ENCODE data around the gene ITGB6. TPM values are rescaled to one million over a fixed set of nuclear protein-coding genes. Genes with fewer than 3 reads are reported as not detected.

Gene ITGB6
- total RNA-seq, 4 donors from 2014 or later = 11.1 to 17.2 (median 13.4) TPM

- no peak for TF ChIP-seq POLR2A (IDR thresholded peaks at IDR 0.05)
- TF ChIP-seq CTCF (IDR thresholded peaks at IDR 0.05) = no peak
- DNase-seq = peak; percentile 38 to 42
- Histone ChIP-seq H3K9me3 (no peaks in the 10 kb centered on the region), H3K27me3 (no peaks in the 10 kb centered on the region), H3K4me1 (peaks cover 0 to 3% of the 10 kb centered on the region in 2 donors), H3K36me3 (no peaks in the 10 kb centered on the region), H3K4me3 (replicated peaks in 1 of 3) (no peak overlapping the region), H3K27ac (peak overlapping the region in 2 of 3 donors; percentile 34 to 36)
- WGBS, 2 donors = 65 to 71% methylated on average over 4 of the region's 4 CpGs
- intact Hi-C loops (cut with DNase I) = no loop called here
Observed at GRCh38 chr2:160077912-160078810, 121.9 kb downstream of the ITGB6 start.

- Histone ChIP-seq H3K27me3 (no peaks in the 10 kb centered on the region), H3K9me3 (no peaks in the 10 kb centered on the region), H3K4me3 (replicated peaks in 1 of 3) (no peak overlapping the region), H3K36me3 (no peaks in the 10 kb centered on the region), H3K4me1 (peaks cover 0 to 3% of the 10 kb centered on the region in 2 donors), H3K27ac (peak overlapping the region in 1 of 3 donors; percentile 36)
- intact Hi-C loops (cut with DNase I) = no loop called here
- whole genome bisulfite sequencing, 2 donors = 68 to 85% methylated on average over 4 of the region's 4 CpGs
- TF ChIP-seq CTCF (IDR thresholded peaks at IDR 0.05) = no peak
- TF ChIP-seq POLR2A (IDR thresholded peaks at IDR 0.05) = no peak
- DNase-seq = no peak
Observed at GRCh38 chr2:160076914-160077313, 123.2 kb downstream of the ITGB6 start.

DNA sequence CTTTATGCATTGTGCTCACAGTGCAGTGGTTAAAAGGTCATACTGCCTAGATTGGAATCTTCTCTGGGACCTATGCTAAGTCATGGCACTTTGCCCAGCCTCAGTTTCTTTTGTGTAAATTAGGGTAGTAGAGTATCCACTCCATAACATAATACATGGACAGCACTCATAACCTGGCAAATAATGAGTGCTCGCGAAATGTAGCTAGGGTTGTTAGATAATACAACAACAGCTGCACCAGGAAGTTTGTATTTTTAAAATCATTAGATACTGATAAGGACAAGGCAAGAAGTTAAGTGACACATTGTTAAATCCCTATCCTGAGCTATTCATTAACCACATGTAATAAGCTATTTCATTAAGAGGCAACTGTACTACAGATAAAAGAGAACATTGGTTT is 123.8 kb downstream of the ITGB6 start:
- intact Hi-C loops (cut with DNase I) = no loop called here
- no peak overlapping the region for H3K27ac ChIP-seq
- peaks cover 0 to 3% of the 10 kb centered on the region in 2 donors for H3K4me1 ChIP-seq
- WGBS, 2 donors = 77 to 91% methylated on average over 2 of the region's 2 CpGs
- no peaks in the 10 kb centered on the region for H3K9me3 ChIP-seq
- no peaks in the 10 kb centered on the region for H3K36me3 ChIP-seq
- H3K27me3 ChIP-seq = no peaks in the 10 kb centered on the region
- no peak for TF ChIP-seq POLR2A (IDR thresholded peaks at IDR 0.05)
- no peak for TF ChIP-seq CTCF (IDR thresholded peaks at IDR 0.05)
- no peak for DNase-seq
- H3K4me3 ChIP-seq (replicated peaks in 1 of 3) = no peak overlapping the region

DNA sequence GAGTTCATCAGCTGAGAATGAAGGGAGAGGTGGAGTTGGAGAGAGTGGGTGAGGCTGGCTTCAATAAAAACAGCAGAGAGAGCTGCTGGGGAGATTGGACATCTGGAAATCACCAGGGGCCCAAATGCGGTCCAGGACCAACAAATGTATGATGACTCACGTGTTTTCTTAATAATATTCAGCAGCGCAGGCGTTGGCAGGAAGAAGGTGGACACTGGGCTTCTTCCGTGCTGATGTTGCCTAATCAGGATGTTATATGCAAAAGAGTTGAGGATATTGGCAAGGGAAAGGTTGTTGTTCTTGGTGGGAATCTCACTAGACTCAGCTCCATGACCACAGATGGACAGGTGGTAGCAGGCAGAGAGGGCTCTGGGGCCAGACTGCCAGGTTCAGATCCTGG is 124.9 kb downstream of the ITGB6 start:
- H3K27me3 ChIP-seq = no peaks in the 10 kb centered on the region
- H3K4me3 ChIP-seq (replicated peaks in 1 of 3) = no peak overlapping the region
- H3K9me3 ChIP-seq = no peaks in the 10 kb centered on the region
- H3K27ac ChIP-seq = no peak overlapping the region
- no peak for DNase-seq
- H3K4me1 ChIP-seq = peaks cover 0 to 3% of the 10 kb centered on the region in 2 donors
- intact Hi-C loops (cut with DNase I) = no loop called here
- 71 to 88% methylated on average over 5 of the region's 5 CpGs for WGBS, 2 donors
- TF ChIP-seq CTCF (IDR thresholded peaks at IDR 0.05) = no peak
- no peak for TF ChIP-seq POLR2A (IDR thresholded peaks at IDR 0.05)
- no peaks in the 10 kb centered on the region for H3K36me3 ChIP-seq

- peaks cover 0 to 3% of the 10 kb centered on the region in 2 donors for H3K4me1 ChIP-seq
- no peaks in the 10 kb centered on the region for H3K9me3 ChIP-seq
- no peak overlapping the region for H3K4me3 ChIP-seq (replicated peaks in 1 of 3)
- TF ChIP-seq CTCF (IDR thresholded peaks at IDR 0.05) = no peak
- TF ChIP-seq POLR2A (IDR thresholded peaks at IDR 0.05) = no peak
- H3K36me3 ChIP-seq = no peaks in the 10 kb centered on the region
- 46 to 70% methylated on average over 2 of the region's 2 CpGs for WGBS, 2 donors
- intact Hi-C loops (cut with DNase I) = no loop called here
- H3K27me3 ChIP-seq = no peaks in the 10 kb centered on the region
- no peak overlapping the region for H3K27ac ChIP-seq
- no peak for DNase-seq
Observed at GRCh38 chr2:160073284-160073888, 126.7 kb downstream of the ITGB6 start.

Data from thyroid gland (tissue), 4 donors.